ENCODE data around the gene GALK1. TPM values are rescaled to one million over a fixed set of nuclear protein-coding genes. Genes with fewer than 3 reads are reported as not detected.

Gene GALK1
- total and polyA plus RNA-seq, 9 of the 15 experiments (the other 6 are each of a cell fraction or from before 2014, with no cell fraction given): 0.45 to 51.6 (median 17.4) TPM

- TF ChIP-seq HDAC8 (tag; IDR thresholded peaks at IDR 0.05) (no peak), ZNF57 (CRISPR knock-in tag; IDR thresholded peaks at IDR 0.05) (peak; percentile 82), FOSL1 (tag; conservative IDR thresholded peaks at IDR 0.05) (no peak), ASH1L (IDR thresholded peaks at IDR 0.05; ENCODE audit: borderline replicate concordance, low read depth, partially characterized antibody) (no peak), E4F1 (CRISPR knock-in tag; IDR thresholded peaks at IDR 0.05; ENCODE audit: borderline replicate concordance) (no peak), PHF8 (IDR thresholded peaks at IDR 0.05; ENCODE audit: borderline replicate concordance, low read length) (no peak; the same call in 1 of the 2 replicates), DEAF1 (CRISPR knock-in tag; IDR thresholded peaks at IDR 0.05) (peak; percentile 11), NR4A1 (CRISPR knock-in tag; IDR thresholded peaks at IDR 0.05) (0 out of 2 replicates have a peak, but pooled peaks have one; percentile 15), NR4A1 (tag; IDR thresholded peaks at IDR 0.05) (no peak), NFE2 (IDR thresholded peaks at IDR 0.05; ENCODE audit: low read depth) (peak; percentile 85), ETV5 (CRISPR knock-in tag; IDR thresholded peaks at IDR 0.05; ENCODE audit: low read depth) (no peak), ARID2 (IDR thresholded peaks at IDR 0.05) (no peak), CHD2 (IDR thresholded peaks at IDR 0.05; ENCODE audit: low read depth, low read length) (peak; percentile 53; the same call in 1 of the 2 replicates), RFX7 (CRISPR knock-in tag; IDR thresholded peaks at IDR 0.05) (peak; percentile 80; the same call in 1 of the 2 replicates), MXI1 (IDR thresholded peaks at IDR 0.05; ENCODE audit: low read depth, low read length) (peak; percentile 69), THAP12 (CRISPR knock-in tag; IDR thresholded peaks at IDR 0.05) (peak; percentile 44), E2F8 (IDR thresholded peaks at IDR 0.05; ENCODE audit: low read depth, partially characterized antibody) (peak; percentile 76), U2AF1 (optimal IDR thresholded peaks at IDR 0.05; ENCODE audit: low read depth, low read length) (no peak)
Observed at GRCh38 chr17:75776386-75777295, 11.6 kb upstream of the GALK1 start (continued).

Data from K562 (cell line).